Hepatocyte (in vitro differentiated cells): ENCODE results near the gene PLA2G4E. TPM values are rescaled to one million over a fixed set of nuclear protein-coding genes. Genes with fewer than 3 reads are reported as not detected.

Experiments used
- DNase-seq: peaks from one replicate; pipeline ENCODE4 v3.0.0-alpha.2; 2016; ENCODE audit warnings: low spot score
- H2AFZ ChIP-seq: fragments of 200-600 bp; sonication (generic); 2 replicates; pipeline ENCODE4 v1.6.0; 2016; ENCODE audit warnings: antibody characterized with exemption, mild to moderate bottlenecking
- H3K27ac ChIP-seq: fragments of 200-600 bp; sonication (generic); 2 replicates; pipeline ENCODE4 v1.5.1; 2016; ENCODE audit warnings: mild to moderate bottlenecking
- H3K27me3 ChIP-seq: fragments of 200-600 bp; sonication (generic); 2 replicates; pipeline ENCODE4 v1.6.1; 2016
- H3K36me3 ChIP-seq: fragments of 200-600 bp; sonication (generic); replicated peaks from 2 replicates; pipeline ENCODE4 v1.5.1; 2016; ENCODE audit warnings: low read depth; ENCODE audit not compliant: insufficient read depth
- H3K4me1 ChIP-seq: fragments of 200-600 bp; sonication (generic); 2 replicates; pipeline ENCODE4 v1.5.1; 2016; ENCODE audit warnings: mild to moderate bottlenecking, moderate library complexity; ENCODE audit not compliant: insufficient read depth
- H3K4me2 ChIP-seq: fragments of 200-600 bp; sonication (generic); 2 replicates; pipeline ENCODE4 v1.6.0; 2016
- H3K4me3 ChIP-seq: fragments of 200-600 bp; sonication (generic); 2 replicates; pipeline ENCODE4 v1.5.1; 2016; ENCODE audit warnings: mild to moderate bottlenecking
- H3K79me2 ChIP-seq: fragments of 200-600 bp; sonication (generic); 2 replicates; pipeline ENCODE4 v1.6.0; 2017; ENCODE audit warnings: mild to moderate bottlenecking
- H3K9me2 ChIP-seq: fragments of 200-600 bp; sonication (generic); replicated peaks from 2 replicates; pipeline ENCODE4 v1.6.0; 2017; ENCODE audit warnings: mild to moderate bottlenecking; ENCODE audit not compliant: insufficient read depth
- H3K9me3 ChIP-seq: fragments of 200-600 bp; sonication (generic); 2 replicates; pipeline ENCODE4 v1.5.1; 2016; ENCODE audit warnings: low read depth, mild to moderate bottlenecking
- H4K20me1 ChIP-seq: fragments of 200-600 bp; sonication (generic); 2 replicates; pipeline ENCODE4 v1.6.0; 2016; ENCODE audit warnings: mild to moderate bottlenecking; ENCODE audit not compliant: insufficient read depth, poor library complexity, severe bottlenecking
- CTCF ChIP-seq: fragments of 200-600 bp; sonication (generic); IDR thresholded peaks from 2 replicates; pipeline ENCODE4 v1.5.1; 2016; ENCODE audit warnings: antibody characterized with exemption, mild to moderate bottlenecking; ENCODE audit not compliant: poor library complexity
- EZH2 ChIP-seq: fragments of 200-600 bp; sonication (generic); IDR thresholded peaks from 2 replicates; pipeline ENCODE4 v1.6.1; 2016; ENCODE audit warnings: antibody characterized with exemption, mild to moderate bottlenecking, borderline replicate concordance
- EZH2phosphoT487 ChIP-seq: fragments of 200-600 bp; sonication (generic); IDR thresholded peaks from one replicate; pipeline ENCODE4 v1.6.1; 2018; ENCODE audit warnings: antibody characterized with exemption, mild to moderate bottlenecking, low read depth, moderate library complexity; ENCODE audit not compliant: unreplicated experiment, severe bottlenecking
- WGBS: methylation state at CpG from one replicate; pipeline ENCODE4 v1.1.6; 2016; ENCODE audit warnings: low lambda C conversion rate; ENCODE audit errors: missing lambda C conversion rate; 5-methylcytosine and 5-hydroxymethylcytosine counted together
- polyA plus RNA-seq: library from polyadenylated mRNA; unstranded; fragments of >200 nt; fragmentation: Nextera tagmentation; extraction: Ambion mirVana; gene quantifications from 2 replicates; pipeline ENCODE4 v1.2.1, GENCODE V29; 2016
- total RNA-seq: library from RNA; depleted of rRNA; stranded (reverse); fragments of >200 nt; gene quantifications from 2 replicates; pipeline ENCODE4 v1.2.3, GENCODE V29; 2014

Gene PLA2G4E
- total and polyA plus RNA-seq, 2 experiments from 2014 or later = 0.07 to 0.54 TPM

DNA sequence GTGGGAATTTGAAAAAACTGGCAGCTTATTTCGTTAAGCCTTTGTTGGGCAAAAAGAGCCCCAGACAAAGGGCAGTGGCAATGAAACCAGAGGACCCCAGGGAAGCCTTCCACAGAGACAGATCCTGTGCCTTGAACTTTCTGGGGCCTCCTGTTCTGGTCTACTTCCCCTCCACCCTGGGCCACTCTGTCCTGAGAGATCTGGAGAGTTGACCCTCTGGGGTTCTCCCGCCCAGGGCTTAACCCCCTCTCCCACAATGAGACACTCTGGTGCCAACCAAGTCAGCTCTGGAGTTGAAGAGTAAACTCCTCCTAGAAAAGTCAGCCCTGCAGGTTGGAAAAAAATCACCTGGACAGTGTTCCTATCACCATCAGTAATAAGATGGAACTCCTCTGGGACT is 69.3 kb downstream of the PLA2G4E start:
- peaks cover 37% of the 10 kb centered on the region for H3K4me1 ChIP-seq
- no peak overlapping the region for H3K27ac ChIP-seq

DNA sequence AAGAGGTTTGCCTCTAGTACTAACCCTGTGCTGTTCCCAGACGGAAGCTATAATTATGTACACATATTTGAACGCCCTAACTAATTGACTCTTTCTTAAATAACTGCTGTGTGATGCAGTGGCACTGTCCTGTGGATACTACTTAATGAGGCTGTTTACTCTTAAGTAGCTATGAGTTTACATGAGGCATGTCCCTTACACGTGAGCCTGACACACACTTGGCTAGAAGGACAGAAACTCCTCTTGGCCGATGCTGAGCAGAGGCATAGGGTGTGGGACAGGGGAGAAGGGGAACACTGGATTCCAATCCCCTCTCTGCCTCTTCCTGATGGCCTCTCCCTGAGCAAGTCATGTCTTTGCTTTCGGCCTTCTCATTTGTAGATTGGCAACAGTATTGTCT is 70.4 kb downstream of the PLA2G4E start:
- Histone ChIP-seq H3K27ac (peak overlapping the region; percentile 79), H3K9me2 (no peaks in the 10 kb centered on the region), H3K9me3 (no peaks in the 10 kb centered on the region), H3K4me1 (peaks cover 31% of the 10 kb centered on the region), H3K36me3 (no peaks in the 10 kb centered on the region), H3K27me3 (no peaks in the 10 kb centered on the region), H4K20me1 (no peaks in the 10 kb centered on the region), H2AFZ (no peak overlapping the region), H3K4me2 (no peak overlapping the region), H3K4me3 (no peak overlapping the region), H3K79me2 (peaks cover 53% of the 10 kb centered on the region)
- TF ChIP-seq CTCF = no peak
- TF ChIP-seq EZH2phosphoT487 = no peak
- TF ChIP-seq EZH2 = no peak
- 48% methylated on average over 5 of the region's 5 CpGs for WGBS
- DNase-seq = no peak

More for the DNA sequence above, 69.3 kb downstream of the PLA2G4E start:
- no peak overlapping the region for H2AFZ ChIP-seq
- no peak overlapping the region for H3K4me3 ChIP-seq
- WGBS = 50% methylated on average over 2 of the region's 2 CpGs
- H4K20me1 ChIP-seq = no peaks in the 10 kb centered on the region
- no peaks in the 10 kb centered on the region for H3K9me2 ChIP-seq
- H3K79me2 ChIP-seq = peaks cover 60% of the 10 kb centered on the region
- no peaks in the 10 kb centered on the region for H3K36me3 ChIP-seq
- H3K27me3 ChIP-seq = no peaks in the 10 kb centered on the region
- H3K4me2 ChIP-seq = no peak overlapping the region
- H3K9me3 ChIP-seq = no peaks in the 10 kb centered on the region
- DNase-seq = no peak
- TF ChIP-seq EZH2phosphoT487 (no peak), CTCF (no peak), EZH2 (no peak)

GRCh38 chr15:41950127-41950483 is 70.7 kb downstream of the PLA2G4E start:
- TF ChIP-seq EZH2 (no peak), CTCF (no peak), EZH2phosphoT487 (no peak)
- Histone ChIP-seq H3K4me3 (no peak overlapping the region), H4K20me1 (no peaks in the 10 kb centered on the region), H3K4me1 (peaks cover 30% of the 10 kb centered on the region), H3K27me3 (no peaks in the 10 kb centered on the region), H3K27ac (peak overlapping the region; percentile 79), H3K9me2 (no peaks in the 10 kb centered on the region), H3K79me2 (peaks cover 50% of the 10 kb centered on the region), H3K36me3 (no peaks in the 10 kb centered on the region), H3K9me3 (no peaks in the 10 kb centered on the region), H3K4me2 (peak overlapping the region; percentile 48), H2AFZ (no peak overlapping the region)
- DNase-seq = no peak
- WGBS = 37% methylated on average over 4 of the region's 4 CpGs
